HG03175 (cell line): Measurements from ENCODE around the gene WDR7.

Experiments
- ATAC-seq: cut with Tn5 transposase; IDR thresholded peaks from one replicate; pipeline ENCODE4 v1.9.1; 2021; ENCODE audit warnings: mild to moderate bottlenecking, moderate library complexity; ENCODE audit not compliant: unreplicated experiment

WDR7 gene

DNA sequence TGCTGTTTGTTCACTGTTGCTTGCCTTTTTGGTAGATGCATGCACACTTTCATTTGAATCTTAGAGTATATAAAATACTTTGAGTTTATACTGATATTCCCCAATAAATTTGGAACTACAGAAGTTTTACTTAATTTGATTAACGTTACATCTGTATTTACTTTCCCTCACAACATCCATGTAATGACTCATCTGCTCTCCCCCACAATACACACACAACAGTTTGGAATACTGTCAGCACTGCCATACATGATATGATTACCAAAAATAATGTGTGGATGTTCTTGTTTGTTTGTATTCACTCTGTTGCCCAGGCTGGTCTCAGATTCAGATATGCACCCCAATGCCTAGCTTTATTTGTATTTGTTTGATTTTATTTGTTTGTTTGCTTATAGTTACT is 144.2 kb downstream of the WDR7 start:
- no peak for ATAC-seq

- ATAC-seq = no peak
These were observed 148.6 kb downstream of the WDR7 start for GRCh38 chr18:56799756-56800155.

- no peak for ATAC-seq
These were observed 151.9 kb downstream of the WDR7 start for GRCh38 chr18:56803051-56803450.

DNA sequence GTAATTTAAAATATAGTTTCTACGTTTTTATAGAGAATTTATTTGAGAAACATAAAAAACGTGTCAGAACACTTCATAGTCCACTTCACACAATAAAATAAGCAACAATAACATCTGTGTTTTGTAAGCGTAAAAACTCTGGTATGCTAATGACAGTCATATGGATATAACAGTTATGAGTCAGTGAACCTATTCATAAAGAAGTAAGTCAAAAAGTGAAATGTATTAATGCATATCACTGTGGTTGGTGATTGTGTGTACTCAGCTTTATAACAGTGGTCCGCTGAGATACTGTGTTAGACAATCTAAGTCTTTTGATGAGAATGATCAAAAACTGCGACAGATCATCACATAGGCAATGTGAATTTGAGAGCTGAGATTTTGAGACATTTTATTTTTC is 153.2 kb downstream of the WDR7 start:
- peak; percentile 51 for ATAC-seq

GRCh38 chr18:56807901-56808300 is 156.7 kb downstream of the WDR7 start:
- ATAC-seq = no peak

GRCh38 chr18:56812674-56813073 is 161.5 kb downstream of the WDR7 start:
- ATAC-seq = no peak

GRCh38 chr18:56815926-56816325 is 164.8 kb downstream of the WDR7 start:
- no peak for ATAC-seq

DNA sequence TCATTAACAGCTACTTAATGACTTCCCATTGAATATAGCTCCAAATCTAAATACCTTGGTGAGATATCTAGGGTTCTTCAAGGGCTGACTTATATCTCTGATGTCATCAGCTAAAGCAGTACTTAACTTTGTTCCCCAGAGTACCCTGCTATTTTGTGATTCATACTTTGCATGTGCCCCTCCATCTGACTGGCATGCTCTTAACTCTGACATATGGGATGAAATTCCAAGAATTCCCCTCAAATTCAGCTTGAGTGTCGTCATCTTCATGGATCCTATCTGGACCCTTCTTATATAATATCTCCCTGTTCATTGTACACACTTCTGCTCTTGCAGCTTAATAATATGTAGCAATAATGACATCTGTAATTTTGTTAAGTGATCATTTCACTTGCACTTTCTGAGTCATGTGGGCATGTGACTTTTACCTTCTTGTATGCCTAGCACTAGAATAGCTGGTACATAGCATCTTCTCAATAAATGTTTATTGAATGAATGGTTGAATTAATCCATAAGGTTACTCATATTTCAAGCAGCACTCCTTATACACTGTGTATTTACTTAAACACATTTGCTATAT is 172.9 kb downstream of the WDR7 start:
- no peak for ATAC-seq

DNA sequence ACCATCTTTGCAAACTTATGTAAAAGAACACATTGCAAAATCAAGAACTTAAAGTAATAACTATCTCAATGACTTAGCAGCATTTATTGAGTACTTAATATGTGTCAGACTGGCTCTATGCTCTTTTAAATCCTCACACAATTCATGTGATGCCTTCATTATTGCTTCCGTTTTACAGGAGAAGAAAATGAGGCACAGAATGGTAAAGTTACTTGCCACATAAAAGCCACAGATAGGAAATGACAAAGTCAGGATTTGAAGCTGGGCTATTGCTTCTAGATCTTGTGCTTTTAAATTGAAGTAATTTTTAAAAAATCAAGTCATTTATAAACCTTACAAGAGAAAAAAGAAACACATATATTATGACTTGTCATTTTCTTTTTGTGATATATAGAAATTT is 174.2 kb downstream of the WDR7 start:
- ATAC-seq = no peak

DNA sequence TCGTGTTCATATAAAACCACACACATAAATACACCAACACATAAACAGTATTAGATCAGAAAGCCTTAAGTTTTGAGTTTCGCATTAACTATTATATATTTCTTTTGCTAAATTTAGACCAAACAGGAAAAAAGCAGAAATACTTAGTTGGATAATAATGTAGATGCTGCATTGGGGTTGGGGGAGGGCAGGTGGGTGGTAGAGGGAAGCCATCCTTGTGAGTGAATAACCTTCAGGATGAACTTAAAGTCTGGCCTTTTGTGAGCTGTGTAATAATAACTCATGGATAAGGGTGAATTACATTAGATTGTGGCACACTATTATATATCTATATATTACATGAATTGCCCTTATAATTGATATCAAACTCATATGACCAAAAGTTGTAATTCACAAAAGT is 174.7 kb downstream of the WDR7 start:
- ATAC-seq = no peak

DNA sequence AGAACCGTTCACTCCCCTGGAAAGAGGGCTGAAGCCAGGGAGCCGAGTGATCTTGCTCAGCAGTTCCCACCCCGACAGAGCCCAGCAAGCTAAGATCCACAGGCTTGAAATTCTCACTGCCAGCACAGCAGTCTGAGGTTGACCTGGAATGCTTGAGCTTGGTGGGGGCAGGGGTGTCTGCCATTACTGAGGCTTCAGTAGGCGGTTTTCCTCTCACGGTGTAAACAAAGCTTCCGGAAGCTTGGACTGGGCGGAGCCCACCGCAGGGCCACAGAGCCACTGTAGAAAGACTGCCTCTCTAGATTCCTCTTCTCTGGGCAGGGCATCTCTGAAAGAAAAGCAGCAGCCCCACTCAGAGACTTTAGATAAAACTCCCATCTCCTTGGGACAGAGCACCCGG is 180.8 kb downstream of the WDR7 start:
- ATAC-seq = no peak

GRCh38 chr18:56835331-56835730 is 184.2 kb downstream of the WDR7 start:
- no peak for ATAC-seq

GRCh38 chr18:56836173-56836572 is 185.0 kb downstream of the WDR7 start:
- no peak for ATAC-seq

DNA sequence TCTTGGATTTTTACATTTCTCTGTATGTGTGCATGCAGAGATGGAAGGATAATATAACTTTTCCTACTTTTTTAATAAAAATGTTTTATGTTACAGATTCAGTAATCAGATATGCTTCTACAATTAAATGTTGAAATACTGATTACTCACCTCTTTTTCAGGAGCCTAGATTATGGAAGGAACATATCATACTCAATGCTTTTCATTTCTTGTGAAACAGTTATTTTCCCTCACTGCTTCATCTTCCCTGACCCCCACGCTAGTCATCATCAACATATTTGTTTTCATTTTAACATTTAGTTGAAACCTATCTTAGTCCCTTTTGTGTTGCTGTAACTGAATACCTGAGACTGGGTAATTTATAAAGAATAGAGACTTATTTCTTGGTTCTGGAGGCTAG is 190.7 kb downstream of the WDR7 start:
- ATAC-seq = no peak

- ATAC-seq = no peak
These were observed 192.1 kb downstream of the WDR7 start for GRCh38 chr18:56843241-56843640.

DNA sequence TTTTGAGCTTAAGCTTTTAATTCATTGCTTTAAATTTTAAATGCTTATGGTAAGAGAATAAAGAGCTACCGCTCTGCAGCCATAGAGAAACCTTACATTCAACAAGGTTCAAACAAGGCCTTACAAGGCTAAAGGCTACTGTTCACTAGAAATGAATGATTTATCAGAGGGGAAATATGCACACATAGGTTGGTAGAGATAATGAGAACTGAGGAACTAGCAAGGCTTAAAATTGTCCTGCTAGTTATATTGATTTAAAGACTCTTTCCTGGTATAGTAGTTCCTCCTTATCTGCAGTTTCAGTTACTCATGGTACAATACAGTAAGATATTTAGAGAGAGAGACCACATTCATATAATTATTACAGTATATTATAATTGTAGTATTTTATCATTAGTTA is 193.4 kb downstream of the WDR7 start:
- no peak for ATAC-seq

DNA sequence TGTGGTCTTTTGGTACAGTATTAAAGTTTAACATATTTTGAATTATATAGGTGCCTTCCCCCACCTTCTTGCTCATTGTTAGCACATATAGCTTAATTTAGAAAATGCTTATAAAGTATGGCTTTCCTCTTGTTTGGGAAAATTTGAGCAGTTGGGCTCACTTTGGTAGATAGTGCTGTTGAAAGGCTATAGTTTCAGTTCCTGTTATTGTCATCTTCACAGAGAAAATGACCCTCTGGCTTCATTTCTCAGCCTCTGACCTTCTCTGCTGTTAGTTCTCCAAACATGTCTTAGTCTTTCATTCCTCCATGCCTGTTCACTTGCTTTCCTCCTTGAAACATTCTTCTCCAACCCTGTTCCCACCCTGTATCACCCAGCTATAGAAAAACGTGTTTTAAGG is 200.6 kb downstream of the WDR7 start:
- peak; percentile 89 for ATAC-seq

DNA sequence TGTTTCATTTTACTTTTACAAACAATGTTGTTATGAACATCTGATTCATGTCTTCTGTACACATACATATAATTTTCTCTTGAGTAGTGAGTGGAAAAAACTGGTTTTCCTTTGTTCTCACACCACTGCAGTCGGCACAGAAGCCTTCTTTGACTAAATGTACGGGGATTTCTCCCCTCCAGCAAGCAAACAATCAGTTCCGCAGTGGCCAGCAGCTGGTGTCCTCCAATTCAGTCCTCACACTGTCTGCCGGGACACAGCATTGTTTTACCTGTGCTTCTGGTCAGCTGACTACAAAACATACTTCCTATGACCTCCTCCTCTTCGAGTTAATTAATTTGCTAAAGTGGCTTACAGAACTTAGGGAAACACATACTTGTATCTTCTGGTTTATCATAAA is 202.8 kb downstream of the WDR7 start:
- no peak for ATAC-seq

DNA sequence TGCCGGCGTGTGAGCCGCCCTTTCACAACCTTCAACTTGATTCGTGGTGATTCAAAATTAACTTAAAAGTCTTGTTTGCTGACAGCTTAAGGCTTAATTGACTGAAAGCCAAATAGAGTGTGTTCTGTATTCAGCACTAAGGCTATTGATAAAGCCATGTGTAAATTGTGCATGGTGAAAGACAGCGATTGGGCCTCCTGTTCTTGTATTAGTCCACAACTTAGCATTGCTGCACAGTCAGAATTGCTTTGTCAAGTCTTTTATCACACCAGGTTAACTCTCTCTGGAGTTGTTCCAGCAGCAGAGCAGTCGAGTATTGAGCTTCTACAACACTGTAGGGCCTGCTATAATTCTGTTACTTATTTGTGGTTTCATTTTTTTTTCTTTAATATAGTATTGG is 210.1 kb downstream of the WDR7 start:
- no peak for ATAC-seq

DNA sequence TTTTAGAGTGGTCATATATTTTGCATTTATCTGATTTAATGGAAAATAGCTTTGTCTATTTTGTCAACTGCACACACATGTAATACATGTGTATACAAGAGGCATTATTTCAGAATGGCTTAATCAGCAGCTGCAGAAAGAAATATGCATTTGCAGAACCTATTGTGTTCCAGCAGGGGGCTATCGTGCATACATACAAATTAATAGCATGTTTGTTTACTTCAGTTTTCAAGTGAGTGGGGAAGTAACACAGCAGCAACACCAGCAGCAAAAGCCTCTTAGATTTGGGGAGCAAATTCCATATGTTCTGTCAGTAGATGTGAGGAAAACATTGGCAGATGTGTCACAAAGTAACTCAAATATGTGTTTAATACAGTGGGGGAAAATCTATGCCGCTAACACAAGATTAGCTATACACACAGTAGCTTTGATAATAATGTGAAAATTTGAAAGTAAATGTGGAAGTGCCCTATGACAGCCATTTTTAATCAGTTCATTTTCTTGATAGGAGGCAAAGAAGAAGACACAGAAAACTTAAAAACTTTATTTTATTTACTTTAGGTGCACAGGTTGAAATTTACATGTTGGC is 218.1 kb downstream of the WDR7 start:
- peak; percentile 73 for ATAC-seq

- ATAC-seq = no peak
These were observed 219.8 kb downstream of the WDR7 start for GRCh38 chr18:56870982-56871381.

DNA sequence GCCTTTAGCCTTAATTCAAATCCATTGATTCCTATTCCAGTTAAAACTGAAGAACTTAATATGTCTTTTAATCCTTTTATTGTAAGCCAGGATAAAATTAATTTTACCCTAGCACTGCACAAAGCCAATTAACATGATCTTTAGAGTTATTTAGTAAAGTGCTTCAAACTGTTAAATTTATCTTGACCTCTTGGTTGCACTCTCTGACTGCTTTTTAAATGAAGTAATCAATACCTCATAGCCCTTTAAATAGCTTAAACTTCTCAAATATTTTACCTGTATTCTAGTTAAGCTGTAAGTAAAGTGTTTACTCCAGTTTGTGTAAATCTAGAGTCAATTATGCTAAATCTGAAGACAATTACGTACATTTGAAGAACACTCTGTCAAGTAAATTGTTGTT is 221.0 kb downstream of the WDR7 start:
- no peak for ATAC-seq

- no peak for ATAC-seq
These were observed 222.4 kb downstream of the WDR7 start for GRCh38 chr18:56873441-56874140.
